GM10248 (cell line): ENCODE data around the gene MTHFD1L.
"Not testable (repeated sequence)": the region's sequence is repeated elsewhere in the genome, so short reads cannot be mapped to it uniquely, and the experiment has no call there.

Source experiments
- CTCF ChIA-PET: fragments of 300-600 bp; sonication (Branson Sonifier 250); formaldehyde crosslinking; extraction: SDS; loops from one replicate; lab custom pipeline; 2021; ENCODE audit warnings: antibody characterized with exemption; lab: Yijun Ruan, JAX
- POLR2A ChIA-PET: fragments of 350-650 bp; sonication (Branson Sonifier 250); formaldehyde crosslinking; extraction: SDS; loops from one replicate; lab custom pipeline; 2020; ENCODE audit warnings: antibody characterized with exemption; lab: Yijun Ruan, JAX
- DNase-seq: peaks from one replicate; pipeline ENCODE4 v3.0.0; 2012; ENCODE audit errors: extremely low spot score
- TF ChIP-seq, protein P1 (sequence below): IDR thresholded peaks from 2 replicates; pipeline ENCODE4 v1.5.1; 2012; ENCODE audit warnings: mild to moderate bottlenecking, low read depth; ENCODE audit errors: extremely low read depth, missing control alignments, control extremely low read depth

MTHFD1L gene

DNA sequence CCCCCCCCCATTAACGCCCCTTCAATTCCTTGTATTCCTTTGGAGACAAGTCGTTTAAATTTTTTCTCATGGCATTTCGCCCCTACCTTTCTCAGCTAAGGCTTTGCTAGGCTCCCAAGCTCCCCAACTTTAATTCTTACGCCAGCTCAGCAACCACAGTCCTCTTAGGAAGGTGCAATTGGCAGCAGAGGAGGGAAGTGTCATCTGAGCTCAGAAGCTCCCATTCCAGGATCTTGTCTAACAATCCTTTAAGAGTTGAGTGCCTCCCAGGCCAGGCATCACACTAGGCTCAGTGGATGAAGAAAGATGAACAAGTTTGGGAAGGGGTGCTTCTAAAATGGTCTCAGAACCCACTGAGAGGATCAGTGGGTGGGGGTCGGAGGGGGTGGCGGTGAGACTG is 243.0 kb downstream of the MTHFD1L start:
- ChIA-PET CTCF (interaction anchor here (0.9 kb wide), 1 partner anchor 216 kb away, joined by 4 read pairs; no protein-coding TSS in a partner anchor), POLR2A (no interaction called here)
- TF ChIP-seq, protein P1, sequence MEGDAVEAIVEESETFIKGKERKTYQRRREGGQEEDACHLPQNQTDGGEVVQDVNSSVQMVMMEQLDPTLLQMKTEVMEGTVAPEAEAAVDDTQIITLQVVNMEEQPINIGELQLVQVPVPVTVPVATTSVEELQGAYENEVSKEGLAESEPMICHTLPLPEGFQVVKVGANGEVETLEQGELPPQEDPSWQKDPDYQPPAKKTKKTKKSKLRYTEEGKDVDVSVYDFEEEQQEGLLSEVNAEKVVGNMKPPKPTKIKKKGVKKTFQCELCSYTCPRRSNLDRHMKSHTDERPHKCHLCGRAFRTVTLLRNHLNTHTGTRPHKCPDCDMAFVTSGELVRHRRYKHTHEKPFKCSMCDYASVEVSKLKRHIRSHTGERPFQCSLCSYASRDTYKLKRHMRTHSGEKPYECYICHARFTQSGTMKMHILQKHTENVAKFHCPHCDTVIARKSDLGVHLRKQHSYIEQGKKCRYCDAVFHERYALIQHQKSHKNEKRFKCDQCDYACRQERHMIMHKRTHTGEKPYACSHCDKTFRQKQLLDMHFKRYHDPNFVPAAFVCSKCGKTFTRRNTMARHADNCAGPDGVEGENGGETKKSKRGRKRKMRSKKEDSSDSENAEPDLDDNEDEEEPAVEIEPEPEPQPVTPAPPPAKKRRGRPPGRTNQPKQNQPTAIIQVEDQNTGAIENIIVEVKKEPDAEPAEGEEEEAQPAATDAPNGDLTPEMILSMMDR: no peak
- DNase-seq: no peak

DNA sequence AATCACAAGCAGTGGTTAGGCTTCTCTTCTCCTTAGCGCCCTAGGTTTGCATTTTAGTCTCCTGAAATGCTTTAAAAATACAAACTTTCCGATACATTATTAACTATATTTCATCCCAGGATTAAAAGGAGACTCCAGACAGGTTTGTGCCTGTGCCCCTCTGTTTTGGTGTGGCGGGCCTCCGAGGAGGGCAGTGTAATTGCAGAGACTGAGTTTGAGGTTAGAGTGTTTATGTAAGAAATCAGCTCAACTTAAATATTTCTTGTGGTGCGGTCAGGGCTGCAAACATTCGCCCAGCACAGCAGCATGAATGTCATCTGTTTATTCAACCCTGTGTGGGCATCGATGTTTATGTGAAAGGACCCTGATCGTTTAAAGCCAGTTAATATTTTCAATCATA is 243.9 kb downstream of the MTHFD1L start:
- TF ChIP-seq, protein P1: no peak

DNA sequence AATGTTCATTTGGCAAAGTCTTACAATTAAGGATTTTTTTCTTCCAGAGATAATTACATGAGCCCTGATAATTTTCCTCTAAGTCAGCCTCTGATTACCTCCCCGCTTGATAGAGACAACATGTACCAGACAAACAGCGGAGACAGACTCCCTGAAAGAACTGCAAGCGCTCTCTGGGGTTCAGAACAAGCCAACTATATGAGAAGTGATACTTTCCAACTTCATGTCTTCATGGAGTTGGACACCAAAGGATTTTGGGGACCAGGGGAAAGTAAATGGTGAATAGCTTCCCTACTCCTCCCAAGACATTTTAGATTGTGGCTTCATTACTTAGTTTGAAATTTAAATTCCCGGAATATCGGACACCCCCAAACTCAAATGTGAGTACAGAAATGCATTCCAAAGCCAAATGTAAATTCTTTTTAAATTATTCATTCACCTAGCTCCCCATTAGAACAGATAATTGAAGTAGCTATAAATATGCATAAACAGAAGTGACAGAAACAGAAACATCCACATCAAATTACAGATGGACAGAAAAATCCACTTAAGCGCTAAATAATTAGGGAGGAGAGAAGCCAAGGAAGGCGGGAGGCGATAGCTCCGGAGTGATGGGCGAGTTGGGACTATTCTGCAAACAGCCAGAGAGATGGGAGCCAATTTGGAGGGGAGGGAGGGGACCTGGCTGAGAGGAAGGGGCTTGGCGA is 244.5 kb downstream of the MTHFD1L start:
- CTCF ChIA-PET: interaction anchor here (0.7 to 1.1 kb wide), 2 partner anchors 9 to 95 kb away, joined by 3 read pairs; no protein-coding TSS in a partner anchor
- POLR2A ChIA-PET: no interaction called here
- TF ChIP-seq, protein P1: no peak
- DNase-seq: no peak

More for the DNA sequence above, 243.9 kb downstream of the MTHFD1L start:
- ChIA-PET POLR2A (no interaction called here), CTCF (no interaction called here)
- no peak for DNase-seq

DNA sequence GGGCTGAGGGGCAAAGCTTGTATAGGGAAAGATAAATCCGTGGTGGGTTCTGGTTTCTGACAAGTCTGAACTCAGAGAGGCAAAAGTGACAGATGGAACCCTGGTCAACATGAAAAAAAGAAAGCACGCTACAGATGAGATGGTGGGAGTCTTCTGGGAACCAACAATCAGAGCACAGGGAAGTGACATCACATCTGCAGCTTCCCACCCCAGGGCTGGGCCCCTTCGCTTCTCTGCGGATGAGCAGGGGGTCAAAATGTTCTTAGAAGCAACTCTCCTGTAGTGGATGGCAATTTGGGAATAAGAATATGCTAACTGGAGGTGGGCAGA is 245.0 kb downstream of the MTHFD1L start:
- ChIA-PET CTCF (interaction anchor here (1.1 kb wide), 1 partner anchor 96 kb away, joined by 3 read pairs; no protein-coding TSS in a partner anchor), POLR2A (no interaction called here)
- TF ChIP-seq, protein P1: no peak
- DNase-seq: no peak

DNA sequence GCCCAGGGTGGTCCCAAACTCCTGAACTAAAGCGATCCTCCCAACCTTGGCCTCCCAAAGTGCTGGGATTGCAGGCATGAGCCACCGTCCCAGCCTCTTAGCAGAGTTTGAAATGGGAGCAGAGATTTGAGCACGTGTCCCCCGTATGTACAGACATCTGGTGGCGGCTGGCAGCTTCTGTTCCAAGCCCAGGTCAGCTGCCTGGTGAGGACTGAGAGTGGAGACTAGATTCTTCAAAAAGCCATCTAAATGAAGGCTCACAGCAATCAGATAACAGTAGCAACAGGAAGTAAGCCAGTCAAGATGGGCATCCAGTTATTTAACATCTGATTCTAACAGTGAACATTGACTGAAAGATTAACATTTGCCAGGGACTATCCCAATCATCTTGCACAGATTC is 246.2 kb downstream of the MTHFD1L start:
- POLR2A ChIA-PET: no interaction called here
- TF ChIP-seq, protein P1: no peak
- no peak for DNase-seq
- CTCF ChIA-PET: no interaction called here

DNA sequence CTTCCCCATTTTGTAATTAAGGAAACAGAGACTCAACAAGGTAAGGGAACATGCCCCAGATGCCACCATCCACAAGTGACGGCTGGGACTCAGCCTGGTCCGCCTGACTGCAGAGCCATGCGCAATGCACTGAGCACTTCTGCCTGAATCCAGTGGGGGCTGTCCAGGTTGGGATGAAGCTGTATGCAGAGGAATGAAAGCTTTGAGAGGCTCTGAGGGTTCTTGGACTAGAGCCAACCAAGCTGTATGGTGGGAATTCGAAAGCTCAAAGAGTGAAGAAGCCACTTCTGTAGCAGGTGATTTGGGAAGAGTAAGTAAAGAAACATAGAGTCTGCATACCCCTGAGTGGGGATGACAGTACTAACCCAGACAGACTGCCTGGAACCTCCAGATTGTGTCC is 246.6 kb downstream of the MTHFD1L start:
- ChIA-PET POLR2A (no interaction called here), CTCF (no interaction called here)
- TF ChIP-seq, protein P1: no peak
- DNase-seq: no peak

DNA sequence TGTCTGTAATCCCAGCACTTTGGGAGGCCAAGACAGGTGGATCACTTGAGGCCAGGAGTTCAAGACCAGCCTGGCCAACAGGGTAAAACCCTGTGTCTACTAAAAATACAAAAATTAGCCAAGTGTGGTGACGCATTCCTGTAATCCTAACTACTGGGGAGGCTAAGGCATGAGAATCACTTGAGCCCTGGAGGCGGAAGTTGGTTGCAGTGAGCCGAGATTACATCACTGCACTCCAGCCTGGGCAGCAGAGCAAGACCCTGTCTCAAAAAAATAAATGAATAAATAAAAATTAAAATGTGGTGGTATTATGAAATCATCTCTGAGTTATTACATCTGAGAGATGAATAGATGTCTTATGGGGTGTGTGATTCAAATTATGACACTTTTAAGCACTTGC is 247.4 kb downstream of the MTHFD1L start:
- CTCF ChIA-PET, POLR2A ChIA-PET, DNase-seq: not testable (repeated sequence)
